Duodenal mucosa (tissue), 2 donors: ENCODE results near the gene FAM171A2.
A peak's percentile ranks its signal among the peaks of the same experiment; 100 is the strongest.

Experiments used
- H3K27ac ChIP-seq: one replicate; pipeline ENCODE4 v1.7.0; 2013; ENCODE audit warnings: low read depth, low read length
- H3K27me3 ChIP-seq, 2 donors: one replicate each; pipeline ENCODE4 v1.7.0; 2013; ENCODE audit warnings: low read length in 2 of 2, control low read depth in 1 of 2; ENCODE audit not compliant: insufficient read depth in 2 of 2, control insufficient read depth in 1 of 2
- H3K36me3 ChIP-seq, 2 donors: one replicate each; pipeline ENCODE4 v1.7.0; 2013; ENCODE audit warnings: low read length in 2 of 2, control low read depth in 1 of 2; ENCODE audit not compliant: insufficient read depth in 2 of 2, control insufficient read depth in 1 of 2
- H3K4me1 ChIP-seq, 2 donors: one replicate each; pipeline ENCODE4 v1.7.0; 2013; ENCODE audit warnings: low read length in 2 of 2, control low read depth in 1 of 2; ENCODE audit not compliant: insufficient read depth in 2 of 2, control insufficient read depth in 1 of 2
- H3K4me3 ChIP-seq, 2 donors: one replicate each; pipeline ENCODE4 v1.7.0; 2013; ENCODE audit warnings: low read length in 2 of 2, low read depth in 1 of 2
- H3K9ac ChIP-seq, 2 donors: one replicate each; pipeline ENCODE4 v1.7.0; 2013; ENCODE audit warnings: low read length in 2 of 2, low read depth in 1 of 2
- H3K9me3 ChIP-seq, 2 donors: one replicate each; pipeline ENCODE4 v1.7.0; 2013; ENCODE audit warnings: low read length in 2 of 2, control low read depth in 1 of 2; ENCODE audit not compliant: control insufficient read depth in 1 of 2

FAM171A2 gene

DNA sequence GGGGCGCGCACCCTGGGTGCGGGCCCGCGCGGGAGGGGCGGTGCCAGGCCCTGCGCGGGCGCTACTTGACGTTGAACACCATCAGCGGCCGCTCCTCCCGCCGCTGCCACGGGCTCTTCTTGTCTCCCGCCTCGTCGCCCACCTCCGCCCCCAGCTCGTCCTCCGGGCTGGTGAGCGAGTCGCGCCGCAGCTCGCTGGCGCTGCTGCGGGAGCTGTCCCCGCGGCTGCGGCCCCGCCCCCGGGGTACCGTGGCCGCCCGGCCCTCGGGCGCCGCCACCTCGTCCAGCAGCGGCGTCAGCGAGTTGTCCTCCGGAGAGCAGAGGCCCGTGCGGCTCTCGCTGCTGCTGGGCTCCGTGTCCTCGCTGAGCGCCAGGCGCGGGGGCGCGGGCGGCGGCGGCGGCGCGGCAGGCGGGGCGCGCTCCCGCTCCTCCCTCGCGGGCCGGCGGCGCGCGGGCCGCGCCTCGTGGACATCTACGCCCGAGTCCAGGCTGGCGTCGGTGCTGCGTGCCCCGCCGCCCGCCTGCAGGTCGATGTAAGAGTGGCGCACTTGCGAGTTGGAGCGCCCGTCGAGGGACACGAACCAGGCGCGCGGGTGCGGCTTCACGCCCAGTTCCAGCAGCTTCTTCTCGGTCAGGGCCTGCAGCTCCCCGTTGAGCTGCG lies 9.9 kb downstream of the FAM171A2 start:
- Histone ChIP-seq H3K27me3 (peaks cover 0 to 2% of the 10 kb centered on the region in 2 donors), H3K36me3 (peaks cover 5 to 38% of the 10 kb centered on the region in 2 donors), H3K4me1 (peaks cover 0 to 4% of the 10 kb centered on the region in 2 donors), H3K9me3 (no peaks in the 10 kb centered on the region), H3K9ac (no peak overlapping the region), H3K27ac (no peak overlapping the region), H3K4me3 (peak overlapping the region in 1 of 2 donors; percentile 36)

DNA sequence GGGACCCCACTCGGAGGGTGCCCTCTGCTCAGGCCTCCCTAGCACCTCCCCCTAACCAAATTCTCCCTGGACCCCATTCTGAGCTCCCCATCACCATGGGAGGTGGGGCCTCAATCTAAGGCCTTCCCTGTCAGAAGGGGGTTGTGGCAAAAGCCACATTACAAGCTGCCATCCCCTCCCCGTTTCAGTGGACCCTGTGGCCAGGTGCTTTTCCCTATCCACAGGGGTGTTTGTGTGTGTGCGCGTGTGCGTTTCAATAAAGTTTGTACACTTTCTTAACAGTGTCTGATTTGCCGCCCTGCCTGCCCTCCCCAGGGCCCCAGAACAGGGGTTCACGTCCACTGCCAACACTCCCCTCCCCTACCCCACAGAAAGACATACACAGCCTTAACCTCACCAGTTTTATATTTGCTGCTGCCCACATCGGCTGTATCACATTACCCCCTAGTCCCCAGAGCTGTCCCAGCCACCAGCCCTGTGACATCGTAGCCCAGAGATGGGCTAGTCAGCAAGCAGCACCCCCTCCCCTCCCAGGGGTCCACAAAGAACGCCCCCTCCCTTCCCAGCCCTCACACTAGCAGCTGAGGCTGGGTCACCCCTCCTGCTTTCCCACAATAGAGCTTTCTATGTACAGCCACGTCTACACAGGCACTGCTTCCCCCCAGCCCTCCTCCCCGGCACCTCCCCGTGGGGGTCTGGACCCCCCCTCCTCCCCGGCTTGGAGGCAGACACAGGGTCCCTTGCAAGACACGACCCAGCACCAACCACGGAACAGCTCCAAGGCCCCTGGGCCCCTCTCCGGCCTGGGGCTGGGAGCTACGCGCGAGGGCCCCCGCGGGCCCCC lies 10.6 kb downstream of the FAM171A2 start:
- Histone ChIP-seq H3K4me3 (no peak overlapping the region), H3K4me1 (peaks cover 4 to 10% of the 10 kb centered on the region in 2 donors), H3K27me3 (no peaks in the 10 kb centered on the region), H3K27ac (no peak overlapping the region), H3K9ac (no peak overlapping the region), H3K9me3 (no peaks in the 10 kb centered on the region), H3K36me3 (peaks cover 5 to 42% of the 10 kb centered on the region in 2 donors)

DNA sequence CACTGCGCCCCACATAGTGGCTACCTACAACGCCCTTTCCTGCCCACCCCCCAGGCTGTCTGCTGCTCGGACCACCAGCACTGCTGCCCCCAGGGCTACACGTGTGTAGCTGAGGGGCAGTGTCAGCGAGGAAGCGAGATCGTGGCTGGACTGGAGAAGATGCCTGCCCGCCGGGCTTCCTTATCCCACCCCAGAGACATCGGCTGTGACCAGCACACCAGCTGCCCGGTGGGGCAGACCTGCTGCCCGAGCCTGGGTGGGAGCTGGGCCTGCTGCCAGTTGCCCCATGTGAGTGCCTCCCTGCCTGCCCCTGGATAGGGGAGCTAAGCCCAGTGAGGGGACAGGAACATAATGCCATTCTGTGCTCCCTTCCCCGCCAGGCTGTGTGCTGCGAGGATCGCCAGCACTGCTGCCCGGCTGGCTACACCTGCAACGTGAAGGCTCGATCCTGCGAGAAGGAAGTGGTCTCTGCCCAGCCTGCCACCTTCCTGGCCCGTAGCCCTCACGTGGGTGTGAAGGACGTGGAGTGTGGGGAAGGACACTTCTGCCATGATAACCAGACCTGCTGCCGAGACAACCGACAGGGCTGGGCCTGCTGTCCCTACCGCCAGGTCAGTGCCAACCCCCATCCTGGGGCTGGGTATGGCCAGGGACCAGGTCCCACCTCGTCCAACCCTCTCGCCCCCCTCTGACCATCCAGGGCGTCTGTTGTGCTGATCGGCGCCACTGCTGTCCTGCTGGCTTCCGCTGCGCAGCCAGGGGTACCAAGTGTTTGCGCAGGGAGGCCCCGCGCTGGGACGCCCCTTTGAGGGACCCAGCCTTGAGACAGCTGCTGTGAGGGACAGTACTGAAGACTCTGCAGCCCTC lies 11.5 kb downstream of the FAM171A2 start:
- H3K27ac ChIP-seq = no peak overlapping the region
- H3K9me3 ChIP-seq = no peaks in the 10 kb centered on the region
- H3K9ac ChIP-seq = no peak overlapping the region
- H3K27me3 ChIP-seq = no peaks in the 10 kb centered on the region
- peaks cover 5 to 42% of the 10 kb centered on the region in 2 donors for H3K36me3 ChIP-seq
- peaks cover 4 to 11% of the 10 kb centered on the region in 2 donors for H3K4me1 ChIP-seq
- H3K4me3 ChIP-seq = no peak overlapping the region

DNA sequence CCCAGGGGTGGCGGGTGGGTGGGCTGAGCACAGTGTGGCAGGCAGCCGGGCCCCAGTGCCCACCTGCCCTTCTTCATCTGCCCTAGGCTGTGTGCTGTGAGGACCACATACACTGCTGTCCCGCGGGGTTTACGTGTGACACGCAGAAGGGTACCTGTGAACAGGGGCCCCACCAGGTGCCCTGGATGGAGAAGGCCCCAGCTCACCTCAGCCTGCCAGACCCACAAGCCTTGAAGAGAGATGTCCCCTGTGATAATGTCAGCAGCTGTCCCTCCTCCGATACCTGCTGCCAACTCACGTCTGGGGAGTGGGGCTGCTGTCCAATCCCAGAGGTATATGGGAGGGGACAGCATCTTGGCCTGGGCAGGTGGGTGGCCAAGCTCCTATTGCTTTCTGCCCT lies 12.2 kb downstream of the FAM171A2 start:
- Histone ChIP-seq H3K27ac (no peak overlapping the region), H3K36me3 (peaks cover 5 to 42% of the 10 kb centered on the region in 2 donors), H3K4me1 (peaks cover 4 to 15% of the 10 kb centered on the region in 2 donors), H3K9me3 (no peaks in the 10 kb centered on the region), H3K9ac (no peak overlapping the region), H3K27me3 (no peaks in the 10 kb centered on the region), H3K4me3 (no peak overlapping the region)

DNA sequence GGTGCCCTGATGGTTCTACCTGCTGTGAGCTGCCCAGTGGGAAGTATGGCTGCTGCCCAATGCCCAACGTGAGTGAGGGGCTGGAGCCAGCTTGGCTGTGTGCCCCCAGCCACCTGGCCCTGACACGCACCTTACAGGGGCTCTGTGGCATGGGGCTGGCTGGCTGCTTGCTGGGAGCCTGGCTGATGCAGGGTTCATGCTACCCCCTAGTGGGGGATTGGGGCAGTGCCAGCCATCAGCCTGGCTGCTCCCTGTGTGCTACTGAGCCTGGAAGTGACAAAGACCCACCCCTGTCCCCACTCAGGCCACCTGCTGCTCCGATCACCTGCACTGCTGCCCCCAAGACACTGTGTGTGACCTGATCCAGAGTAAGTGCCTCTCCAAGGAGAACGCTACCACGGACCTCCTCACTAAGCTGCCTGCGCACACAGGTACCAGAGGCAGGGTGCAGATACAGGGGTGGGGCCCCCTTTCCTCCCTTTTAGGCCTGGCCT lies 12.9 kb downstream of the FAM171A2 start:
- Histone ChIP-seq H3K27ac (no peak overlapping the region), H3K9me3 (no peaks in the 10 kb centered on the region), H3K4me1 (peaks cover 11 to 22% of the 10 kb centered on the region in 2 donors), H3K27me3 (no peaks in the 10 kb centered on the region), H3K9ac (no peak overlapping the region), H3K36me3 (peaks cover 5 to 42% of the 10 kb centered on the region in 2 donors), H3K4me3 (no peak overlapping the region)

DNA sequence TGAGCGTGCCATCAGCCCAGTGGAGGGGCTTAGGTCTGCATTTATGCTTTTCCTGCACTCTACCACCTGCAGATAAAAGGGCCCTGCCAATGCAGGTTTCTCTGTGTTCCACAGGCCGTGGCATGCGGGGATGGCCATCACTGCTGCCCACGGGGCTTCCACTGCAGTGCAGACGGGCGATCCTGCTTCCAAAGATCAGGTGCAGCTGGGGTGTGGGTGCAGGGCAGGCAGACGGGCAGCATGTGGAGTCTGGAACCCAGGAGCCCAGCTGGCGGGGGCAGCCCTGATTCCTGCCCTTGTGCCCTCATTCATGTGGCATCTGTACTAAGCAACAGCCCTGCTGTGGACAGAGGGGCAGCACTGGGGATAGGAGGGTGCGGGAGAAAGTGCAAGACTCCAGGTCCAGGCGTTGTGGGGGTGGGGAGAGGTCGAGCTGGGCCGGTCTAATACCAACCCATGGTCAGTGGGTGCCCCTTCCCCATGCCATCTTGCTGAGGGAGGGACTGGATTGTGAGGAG lies 14.0 kb downstream of the FAM171A2 start:
- Histone ChIP-seq H3K9me3 (no peaks in the 10 kb centered on the region), H3K9ac (no peak overlapping the region), H3K27ac (no peak overlapping the region), H3K4me3 (no peak overlapping the region), H3K36me3 (peaks cover 5 to 42% of the 10 kb centered on the region in 2 donors), H3K27me3 (no peaks in the 10 kb centered on the region), H3K4me1 (peaks cover 14 to 23% of the 10 kb centered on the region in 2 donors)

DNA sequence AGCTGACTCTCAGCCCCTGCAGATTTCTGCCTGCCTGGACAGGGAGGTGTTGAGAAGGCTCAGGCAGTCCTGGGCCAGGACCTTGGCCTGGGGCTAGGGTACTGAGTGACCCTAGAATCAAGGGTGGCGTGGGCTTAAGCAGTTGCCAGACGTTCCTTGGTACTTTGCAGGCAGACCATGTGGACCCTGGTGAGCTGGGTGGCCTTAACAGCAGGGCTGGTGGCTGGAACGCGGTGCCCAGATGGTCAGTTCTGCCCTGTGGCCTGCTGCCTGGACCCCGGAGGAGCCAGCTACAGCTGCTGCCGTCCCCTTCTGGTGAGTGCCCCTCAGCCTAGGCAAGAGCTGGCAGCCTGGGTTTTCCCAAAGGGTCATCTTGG lies 14.7 kb downstream of the FAM171A2 start:
- Histone ChIP-seq H3K4me1 (peaks cover 14 to 26% of the 10 kb centered on the region in 2 donors), H3K36me3 (peaks cover 5 to 42% of the 10 kb centered on the region in 2 donors), H3K27me3 (no peaks in the 10 kb centered on the region), H3K9ac (no peak overlapping the region), H3K9me3 (no peaks in the 10 kb centered on the region), H3K27ac (no peak overlapping the region), H3K4me3 (no peak overlapping the region)

DNA sequence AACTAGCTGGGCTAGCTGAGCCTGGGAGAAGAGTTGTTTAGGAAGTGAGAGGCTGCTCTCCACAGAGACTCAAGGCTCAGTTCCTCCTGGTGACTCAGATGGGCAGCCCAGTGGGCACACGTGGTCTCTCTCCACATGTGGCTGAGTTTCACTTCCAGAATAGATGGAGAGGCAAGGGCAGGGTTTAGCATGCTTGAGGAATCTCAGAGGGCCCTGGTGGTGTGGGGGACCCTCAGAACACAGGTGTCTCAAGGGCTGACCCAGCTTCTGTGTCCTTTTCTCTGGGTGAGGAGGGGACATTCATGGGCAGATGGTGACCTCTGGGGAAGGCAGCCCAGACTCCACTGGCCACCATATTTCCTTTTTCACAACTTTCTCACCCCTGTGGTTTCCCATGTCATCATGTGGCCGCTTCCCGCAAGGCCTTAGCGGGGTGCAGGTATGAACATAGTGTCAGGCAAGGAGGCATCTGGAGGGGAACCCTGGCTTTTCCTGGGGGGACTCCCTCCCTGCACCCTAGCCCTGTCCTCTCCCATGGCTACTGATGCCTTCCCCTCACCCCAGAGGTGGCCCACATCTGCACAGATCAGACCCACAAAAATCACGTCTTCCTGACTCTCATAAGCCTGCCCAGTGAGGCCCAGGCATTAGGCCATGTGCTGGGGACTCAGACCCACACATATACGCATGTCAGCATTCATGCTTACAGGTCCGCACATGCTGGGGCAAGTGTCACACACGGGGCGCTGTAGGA lies 15.2 kb downstream of the FAM171A2 start:
- H3K4me1 ChIP-seq = peaks cover 14 to 26% of the 10 kb centered on the region in 2 donors
- no peaks in the 10 kb centered on the region for H3K27me3 ChIP-seq
- peaks cover 5 to 42% of the 10 kb centered on the region in 2 donors for H3K36me3 ChIP-seq
- H3K4me3 ChIP-seq = no peak overlapping the region
- no peak overlapping the region for H3K27ac ChIP-seq
- H3K9me3 ChIP-seq = no peaks in the 10 kb centered on the region
- no peak overlapping the region for H3K9ac ChIP-seq
